GM18511 (cell line): ENCODE data around the gene MAP3K20.
"Not testable (repeated sequence)": the region's sequence is repeated elsewhere in the genome, so short reads cannot be mapped to it uniquely, and the experiment has no call there.

Experiments used
- ATAC-seq: cut with Tn5 transposase; IDR thresholded peaks from one replicate; pipeline ENCODE4 v1.9.1; 2021; ENCODE audit warnings: mild to moderate bottlenecking, moderate library complexity; ENCODE audit not compliant: unreplicated experiment

Gene MAP3K20

DNA sequence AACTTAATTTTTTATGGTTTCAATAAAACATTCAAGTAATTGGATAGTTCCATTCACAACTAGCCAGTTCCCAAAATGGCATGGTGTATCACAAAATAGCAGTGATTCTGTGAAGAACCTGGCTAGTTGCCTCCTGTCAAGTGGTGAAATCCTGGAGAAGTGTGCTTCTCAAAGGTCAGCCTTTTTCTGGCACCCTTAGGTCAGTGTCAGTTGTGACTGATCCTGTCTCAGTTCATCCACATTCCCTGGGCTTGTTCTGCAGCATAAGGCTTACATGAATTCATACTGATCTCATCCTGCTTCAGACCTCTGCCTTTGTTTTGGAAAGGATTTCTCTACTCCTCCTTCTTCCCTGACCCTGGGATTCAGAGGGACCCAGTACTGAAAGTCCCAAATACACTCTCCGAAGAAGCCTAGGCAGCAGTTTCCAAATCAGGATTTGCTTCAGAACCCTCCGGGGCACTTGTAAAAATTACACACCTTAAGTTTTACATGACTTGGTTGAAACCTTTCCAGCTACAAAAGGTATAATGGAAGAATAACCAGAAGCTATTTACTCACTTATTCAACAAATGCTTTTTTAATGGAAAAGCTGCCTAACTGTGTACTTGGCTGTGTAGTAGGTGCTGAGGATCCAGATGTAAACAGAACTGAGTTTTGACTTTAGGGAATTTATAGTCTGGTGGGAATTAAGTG, 11.0 kb downstream of the MAP3K20 start:
- no peak for ATAC-seq

DNA sequence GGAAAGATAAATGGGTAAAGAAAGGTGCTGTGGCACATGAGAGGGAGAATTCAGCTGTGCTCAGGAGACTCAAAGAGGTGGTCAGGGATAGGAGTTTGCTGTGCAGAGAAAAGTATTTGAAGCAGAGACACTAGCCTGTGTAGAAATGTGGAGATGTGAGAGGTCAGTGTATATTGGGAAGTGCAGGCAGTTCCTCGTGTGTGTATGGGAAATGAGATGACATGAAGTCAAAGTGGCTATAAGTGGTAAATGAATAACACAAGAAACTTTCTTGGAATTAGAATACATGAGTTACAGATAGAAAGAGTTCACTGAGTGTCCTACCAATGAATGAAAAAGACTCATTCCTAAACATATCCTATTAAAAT, 11.6 kb downstream of the MAP3K20 start:
- no peak for ATAC-seq

DNA sequence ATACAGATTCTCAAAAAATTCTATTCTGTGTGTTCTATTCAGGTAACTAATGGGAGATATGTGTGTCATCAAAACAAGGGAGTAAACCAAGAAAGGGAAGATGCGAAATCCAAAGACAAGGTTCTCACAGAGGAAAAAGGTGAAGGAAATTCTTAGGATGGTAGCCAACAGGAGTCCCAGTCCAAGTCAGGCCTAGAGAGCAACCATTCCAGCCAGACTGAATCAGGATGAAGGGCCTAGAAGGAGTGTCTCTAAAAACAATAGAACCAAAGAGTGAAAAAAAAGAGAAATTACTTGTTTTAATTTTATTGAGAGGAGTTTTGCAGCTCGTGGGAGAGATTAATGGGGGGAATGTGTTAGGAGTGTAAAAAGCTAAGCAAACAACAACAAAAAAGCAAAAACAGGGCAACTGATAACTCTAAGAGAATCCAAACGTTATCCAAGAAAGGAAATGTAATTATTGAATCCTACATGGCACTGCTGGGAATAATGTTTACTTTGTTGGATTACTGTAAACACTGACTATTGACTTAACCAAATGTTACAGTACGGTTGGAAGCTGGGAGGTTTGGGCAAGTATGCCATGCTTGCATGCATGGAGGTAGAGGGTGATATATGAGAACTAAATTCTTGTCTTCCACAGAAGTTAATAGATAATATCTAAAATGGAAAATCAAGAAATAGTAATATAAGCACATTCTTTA, 12.3 kb downstream of the MAP3K20 start:
- no peak for ATAC-seq

DNA sequence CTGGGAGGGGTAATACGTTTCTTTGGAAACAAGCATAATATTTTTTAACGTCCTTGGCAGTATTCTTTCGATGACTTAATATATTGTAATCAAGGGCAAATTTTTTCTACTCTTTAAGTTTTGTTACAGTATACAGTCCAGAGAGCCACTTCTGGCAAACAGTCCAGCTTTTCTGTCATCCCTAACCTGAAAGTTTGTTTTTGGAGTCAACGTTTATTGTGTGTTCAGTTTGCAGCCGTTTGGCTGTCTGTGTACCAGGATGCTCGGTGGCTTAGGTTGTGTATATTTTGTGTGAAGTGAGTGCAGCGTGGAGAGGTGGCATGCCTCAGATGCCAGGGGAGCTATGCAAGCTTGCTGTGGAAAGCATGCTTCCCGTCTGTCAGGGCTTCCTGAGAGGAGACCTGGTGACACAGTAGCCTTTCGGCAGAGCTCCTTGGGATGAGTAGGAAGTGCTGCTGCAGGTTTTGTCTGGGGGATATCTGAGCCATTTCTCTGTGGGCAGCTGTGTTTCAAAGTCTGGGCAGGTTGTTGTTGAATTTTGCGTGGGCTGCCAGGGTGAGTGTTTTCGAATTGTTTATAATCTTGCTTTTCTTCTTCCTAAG, 14.7 kb downstream of the MAP3K20 start:
- no peak for ATAC-seq

DNA sequence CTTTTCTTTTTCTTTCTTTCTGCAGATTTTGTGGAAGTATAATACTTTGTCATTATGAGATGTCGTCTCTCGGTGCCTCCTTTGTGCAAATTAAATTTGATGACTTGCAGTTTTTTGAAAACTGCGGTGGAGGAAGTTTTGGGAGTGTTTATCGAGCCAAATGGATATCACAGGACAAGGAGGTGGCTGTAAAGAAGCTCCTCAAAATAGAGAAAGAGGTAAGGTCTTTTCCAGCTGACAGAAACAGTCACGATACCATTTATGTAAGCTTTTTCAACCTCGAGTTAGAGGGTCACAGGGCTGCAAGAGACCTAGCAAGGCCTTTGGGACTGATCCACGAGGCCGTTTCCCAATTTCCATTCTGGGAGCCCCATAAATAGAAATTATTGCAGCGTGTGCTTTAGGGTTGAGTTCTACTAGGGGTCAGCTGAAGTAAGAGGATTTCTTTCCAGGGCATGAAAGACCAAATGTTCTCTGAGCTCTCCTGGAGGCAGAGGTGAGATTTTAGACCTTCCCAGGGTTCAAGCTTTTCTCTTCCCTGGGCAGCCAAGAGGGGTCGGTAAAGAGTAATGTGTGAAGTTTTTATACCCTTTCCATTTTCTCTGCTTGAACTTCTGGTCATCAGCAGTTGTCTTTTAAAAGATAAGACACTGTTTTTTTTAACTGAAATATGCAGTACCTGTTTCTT, 15.5 kb downstream of the MAP3K20 start:
- ATAC-seq = no peak

DNA sequence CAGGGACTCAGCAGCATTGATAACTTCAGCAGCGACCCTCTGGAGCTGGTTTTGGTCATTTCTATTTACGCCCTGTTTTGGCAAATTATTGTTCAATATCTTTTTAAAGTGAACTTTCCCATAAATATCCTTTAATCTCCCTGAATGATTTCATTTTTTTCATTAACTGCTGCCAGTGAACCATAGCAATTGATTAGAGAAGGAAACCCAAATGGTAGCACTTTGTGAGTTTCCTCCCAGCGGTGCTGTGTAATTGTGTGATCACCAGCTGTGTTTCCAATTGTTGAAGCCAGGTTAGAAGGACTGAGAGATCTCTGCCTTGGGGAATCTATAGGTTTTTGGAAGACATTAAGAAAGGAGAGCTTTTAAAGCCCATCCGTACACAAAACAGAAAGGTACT, 16.3 kb downstream of the MAP3K20 start:
- no peak for ATAC-seq

DNA sequence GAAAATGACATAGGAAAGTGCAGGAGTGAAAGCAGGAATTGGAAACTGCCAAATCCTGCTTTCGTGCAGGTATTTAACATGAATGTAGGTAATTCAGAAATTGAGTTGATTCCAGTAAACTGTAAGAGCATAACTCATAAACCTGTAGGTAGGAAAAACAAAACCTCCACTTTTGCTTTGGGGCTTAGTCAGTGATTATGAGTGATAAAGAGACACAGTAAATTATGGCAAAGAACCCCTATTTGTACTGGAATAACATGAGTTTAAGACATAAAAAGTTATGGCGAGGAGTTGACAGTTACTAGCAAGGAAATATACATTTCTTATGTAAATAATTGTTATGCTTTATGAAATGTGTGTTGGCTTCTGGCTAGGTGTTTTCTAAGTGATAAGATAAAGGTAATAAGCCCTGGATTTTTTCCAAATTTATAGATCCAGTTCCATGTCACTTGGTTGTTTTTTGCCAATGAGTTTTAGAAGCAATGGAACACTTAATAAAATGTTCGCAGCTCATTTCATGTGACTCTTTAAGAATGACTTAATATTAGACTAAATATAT, 17.3 kb downstream of the MAP3K20 start:
- ATAC-seq = no peak

DNA sequence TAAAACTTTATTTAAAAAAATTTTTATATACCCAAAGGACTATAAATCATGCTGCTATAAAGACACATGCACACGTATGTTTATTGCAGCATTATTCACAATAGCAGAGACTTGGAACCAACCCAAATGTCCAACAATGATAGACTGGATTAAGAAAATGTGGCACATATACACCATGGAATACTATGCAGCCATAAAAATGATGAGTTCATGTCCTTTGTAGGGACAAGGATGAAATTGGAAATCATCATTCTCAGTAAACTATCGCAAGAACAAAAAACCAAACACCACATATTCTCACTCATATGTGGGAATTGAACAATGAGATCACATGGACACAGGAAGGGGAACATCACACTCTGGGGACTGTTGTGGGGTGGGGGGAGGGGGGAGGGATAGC, 18.0 kb downstream of the MAP3K20 start:
- ATAC-seq = not testable (repeated sequence)

DNA sequence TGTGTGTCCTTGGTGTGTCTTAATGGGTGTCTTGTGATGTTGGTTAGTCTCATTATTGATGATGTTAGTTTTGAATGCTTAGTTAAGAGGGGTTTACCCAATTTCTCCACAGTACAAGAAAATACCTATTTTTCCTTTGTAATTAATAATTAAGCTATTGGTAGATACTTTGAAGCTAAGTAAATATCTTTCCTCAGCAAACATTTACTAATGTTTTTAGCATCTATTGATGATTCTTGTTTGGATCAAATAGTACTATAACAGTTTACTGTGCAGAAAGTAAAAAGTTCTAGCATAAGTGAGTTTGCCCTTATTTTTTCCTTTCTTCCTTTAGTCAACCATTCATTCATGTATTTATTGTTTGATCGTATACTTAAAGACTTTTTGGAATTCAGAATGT, 19.1 kb downstream of the MAP3K20 start:
- no peak for ATAC-seq

DNA sequence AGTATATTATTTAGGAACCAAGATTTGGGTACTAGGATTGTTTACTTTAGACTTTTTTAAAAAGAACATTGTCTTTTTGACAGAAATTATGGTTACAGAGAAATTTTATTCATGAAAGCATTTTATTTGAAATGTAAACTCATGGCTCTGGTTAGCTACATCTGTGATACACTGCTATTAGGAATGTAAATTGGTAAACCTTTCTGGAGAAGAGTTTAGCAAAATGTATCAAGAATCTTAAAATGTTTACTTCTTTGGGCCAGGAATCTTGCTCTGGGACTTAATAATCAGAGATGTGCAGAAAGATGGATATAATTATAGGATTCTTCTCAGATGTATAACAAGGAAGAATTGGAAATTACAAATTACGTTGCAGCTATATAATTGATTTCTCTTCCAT, 19.7 kb downstream of the MAP3K20 start:
- ATAC-seq = no peak

DNA sequence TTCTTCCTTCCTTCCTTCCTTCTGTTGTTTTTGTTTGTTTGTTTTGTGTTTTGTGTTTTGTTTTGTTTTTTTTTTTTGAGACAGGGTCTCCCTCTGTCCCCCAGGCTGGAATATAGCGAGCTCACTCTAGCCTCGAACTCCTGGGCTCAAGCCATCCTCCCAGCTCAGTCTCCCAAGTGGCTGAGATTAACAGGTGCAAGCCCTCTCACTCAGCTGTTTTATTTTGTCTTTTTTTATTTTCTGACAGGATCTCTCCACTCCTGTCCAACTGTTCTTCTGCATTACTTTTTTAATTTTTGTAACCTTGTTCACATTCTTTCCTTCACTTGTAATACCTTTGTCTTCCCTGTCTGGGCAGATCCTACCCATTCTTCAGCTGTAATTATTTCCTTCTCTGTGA, 23.6 kb downstream of the MAP3K20 start:
- ATAC-seq = no peak

DNA sequence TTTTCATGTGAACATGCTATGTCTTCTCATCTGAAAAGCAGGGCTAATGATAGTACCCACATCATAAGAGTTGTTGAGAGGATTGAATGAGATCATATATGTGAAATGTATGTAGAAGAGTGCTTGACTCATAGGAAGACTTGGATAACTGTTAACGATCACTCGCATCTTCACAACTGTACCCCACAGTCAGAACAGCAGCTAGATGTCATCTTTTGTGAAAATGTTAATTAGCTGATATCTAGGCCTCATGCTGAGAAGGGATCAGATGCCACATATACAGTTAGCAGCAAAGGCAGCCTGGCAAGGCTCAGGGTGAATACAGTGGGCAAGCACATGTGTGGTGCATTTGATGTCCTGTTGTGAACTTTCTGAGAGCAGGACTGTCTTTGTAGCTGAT, 24.2 kb downstream of the MAP3K20 start:
- no peak for ATAC-seq

DNA sequence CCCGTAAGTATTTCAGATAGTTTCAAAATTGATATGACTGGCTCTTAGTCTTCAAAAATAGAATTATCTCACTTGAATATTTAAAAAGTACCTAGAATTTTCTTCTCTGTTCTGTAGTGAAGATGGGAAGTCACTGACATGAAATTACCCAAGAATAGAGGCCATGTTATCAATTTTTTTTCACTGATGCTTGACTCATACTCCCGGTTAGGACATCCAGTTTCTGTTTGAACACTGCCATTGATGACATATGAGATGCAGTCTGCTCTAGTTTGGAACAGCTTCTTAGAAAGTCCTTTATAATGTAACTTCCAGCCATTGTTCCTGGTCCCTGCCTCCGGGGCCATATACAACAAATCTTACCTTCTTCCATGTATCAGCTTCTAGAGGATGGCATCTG, 26.0 kb downstream of the MAP3K20 start:
- ATAC-seq = peak; percentile 72

DNA sequence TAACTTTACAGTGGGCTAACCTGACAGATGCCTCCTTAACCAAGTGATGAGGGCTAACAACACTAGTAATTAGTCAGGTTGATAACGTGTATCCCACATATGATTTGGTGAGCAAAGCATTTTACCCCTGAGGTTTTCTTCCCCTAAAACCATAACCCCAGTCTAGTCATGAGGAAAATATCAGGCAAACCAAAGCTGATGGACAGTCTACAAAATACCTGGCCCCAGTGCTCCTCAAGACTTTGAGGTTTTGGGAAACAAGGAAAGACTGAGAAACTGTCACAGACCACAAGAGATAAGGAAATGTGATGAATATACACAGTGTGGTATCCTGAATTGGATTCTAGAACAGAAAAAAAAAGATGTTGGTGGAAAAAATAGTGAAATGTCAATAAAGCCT, 28.5 kb downstream of the MAP3K20 start:
- no peak for ATAC-seq

DNA sequence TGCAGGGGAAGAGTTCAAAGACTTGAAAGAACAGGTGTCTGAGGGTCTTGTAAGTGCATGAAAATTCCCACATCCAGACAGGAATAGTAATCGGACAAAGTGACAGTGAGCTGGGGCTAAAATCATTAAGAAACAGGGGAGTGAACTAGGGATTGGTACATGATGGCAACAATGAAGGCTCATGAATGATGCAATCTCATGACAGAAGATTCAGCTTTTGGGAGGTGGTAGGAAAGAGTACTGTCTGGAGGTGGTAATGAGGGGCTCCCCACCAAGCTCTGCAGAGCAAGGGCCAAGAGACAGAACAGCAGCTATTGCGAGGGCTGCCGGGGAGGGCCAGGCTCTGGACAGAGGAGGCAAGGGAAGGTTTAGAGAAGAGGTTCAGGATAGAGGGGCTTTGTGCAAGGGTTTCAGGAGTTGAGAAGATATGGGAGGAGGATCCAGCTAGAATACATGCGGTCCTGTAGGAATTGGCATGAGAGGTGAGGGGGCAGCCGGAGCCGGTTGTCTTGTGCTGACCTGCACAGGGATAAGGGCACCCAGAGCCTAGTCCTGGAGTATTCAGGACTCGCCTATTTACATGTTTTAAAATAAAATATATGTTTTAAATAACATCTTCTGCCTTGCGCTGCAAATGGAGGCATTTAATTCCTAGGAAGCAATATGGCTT, 31.4 kb downstream of the MAP3K20 start:
- no peak for ATAC-seq

DNA sequence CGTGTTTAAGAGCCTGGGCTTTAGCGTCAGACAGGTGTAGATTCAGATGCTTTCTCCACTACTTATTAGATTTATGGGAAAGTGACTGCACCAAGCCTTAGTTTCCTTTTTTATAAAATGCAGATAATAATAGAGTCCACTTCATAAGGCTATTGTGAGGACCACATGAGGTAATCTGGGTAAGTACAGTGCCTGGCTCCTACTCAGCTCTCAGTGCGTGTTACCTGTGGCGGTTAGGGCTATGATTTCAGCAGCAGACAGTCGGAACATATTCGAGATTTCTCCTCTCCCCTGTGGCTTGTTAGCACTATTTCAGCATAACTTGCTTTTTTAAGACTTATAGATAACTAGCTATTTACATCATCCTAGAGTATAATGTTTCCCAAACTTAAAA, 32.0 kb downstream of the MAP3K20 start:
- ATAC-seq = no peak

DNA sequence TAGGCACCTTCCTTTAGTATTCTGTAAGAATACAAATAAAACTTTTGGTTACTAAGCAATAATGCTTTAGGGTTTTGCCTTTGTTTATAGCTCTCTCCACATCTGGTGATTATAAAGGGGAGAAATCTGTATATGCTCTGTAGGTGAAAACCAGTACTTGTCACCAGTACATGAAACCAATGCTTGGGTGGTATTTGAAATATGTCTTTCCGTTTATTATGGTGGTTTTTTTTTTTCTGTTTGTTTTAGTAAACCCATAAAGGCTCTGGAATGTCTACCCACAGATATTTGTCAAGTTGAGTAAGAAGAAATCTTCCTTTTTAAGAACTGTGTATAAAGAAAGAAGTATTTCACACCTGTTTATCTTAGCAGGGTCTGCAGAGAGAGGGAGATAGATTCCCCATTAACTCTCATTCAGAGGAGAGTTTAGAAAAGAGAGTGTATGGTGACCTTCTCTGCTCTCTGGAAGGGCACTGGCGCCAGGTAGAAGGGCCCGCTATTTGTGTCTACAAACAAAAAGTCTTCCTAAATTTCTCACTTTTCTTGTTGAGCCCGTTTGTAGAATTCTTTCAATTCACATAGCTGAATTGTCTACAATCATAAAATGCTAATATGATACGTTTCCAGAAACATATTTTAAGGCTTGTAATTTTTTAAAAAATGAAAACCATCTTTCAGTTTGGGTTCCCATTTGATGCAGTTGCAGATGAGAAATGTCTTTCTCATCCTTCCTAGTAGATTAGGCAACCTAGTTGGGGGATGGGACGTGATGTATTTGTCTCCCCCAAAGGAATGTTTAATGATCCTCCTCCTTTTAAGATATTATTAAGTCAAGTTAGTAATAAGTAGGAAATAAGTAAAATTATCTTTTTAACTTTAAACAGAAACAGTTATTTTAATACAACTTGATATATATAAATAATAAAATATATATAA, 33.9 kb downstream of the MAP3K20 start:
- ATAC-seq = no peak

DNA sequence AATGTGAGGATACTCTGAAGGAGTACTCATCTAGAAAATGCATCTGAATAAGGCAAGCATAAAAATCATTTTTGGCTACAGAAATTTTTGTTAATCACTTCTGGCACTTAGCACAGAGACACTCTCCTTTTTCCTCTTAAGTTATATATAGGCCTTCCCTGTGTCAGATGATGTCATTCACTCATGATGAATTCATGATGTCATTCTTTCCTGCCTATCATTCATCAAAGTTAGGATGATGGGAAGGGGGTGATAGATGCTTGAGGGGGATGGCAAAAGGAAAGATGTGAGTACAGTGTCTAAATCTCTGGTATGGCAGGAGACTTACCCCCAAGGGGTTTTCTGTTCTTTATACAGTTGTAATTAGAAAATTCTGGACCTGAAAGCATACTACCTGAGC, 42.0 kb downstream of the MAP3K20 start:
- no peak for ATAC-seq

DNA sequence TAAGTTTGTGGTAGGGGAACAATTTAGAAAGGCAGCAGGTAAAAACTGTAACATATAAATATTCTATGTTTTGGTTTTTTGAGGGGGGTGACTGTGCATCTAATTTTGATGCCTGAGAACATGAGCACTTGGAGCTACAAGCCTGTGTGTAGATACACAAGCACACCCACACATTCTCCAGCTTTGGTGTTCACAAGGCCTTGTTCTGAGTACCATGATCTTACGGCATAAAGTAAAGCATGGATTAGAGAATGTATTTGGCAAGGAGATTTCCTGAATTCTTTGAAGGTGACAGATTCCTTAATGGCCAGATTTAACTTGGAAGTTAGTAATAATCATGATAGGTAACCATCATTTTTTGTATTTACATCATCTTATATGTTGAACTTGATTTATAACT, 42.7 kb downstream of the MAP3K20 start:
- no peak for ATAC-seq
